Liver (tissue), 9 donors: ENCODE measurements around the gene TMEM204. TPM values are rescaled to one million over a fixed set of nuclear protein-coding genes. Genes with fewer than 3 reads are reported as not detected.

Experiments
- DNase-seq: peaks from one replicate; pipeline ENCODE4 v3.0.0-alpha.2; 2017; ENCODE audit warnings: low spot score
- H3K27ac ChIP-seq, 2 donors: one replicate each; pipeline ENCODE4 v1.7.0; 2013; ENCODE audit warnings: inconsistent platforms in 2 of 2, low read length in 2 of 2, control low read depth in 1 of 2, low read depth in 1 of 2, mild to moderate bottlenecking in 1 of 2
- H3K27me3 ChIP-seq, 4 donors: one replicate each; pipeline versions ENCODE4 v1.6.1 to v1.7.0; 2013; ENCODE audit warnings: low read length in 3 of 4, inconsistent platforms in 1 of 4, mild to moderate bottlenecking in 1 of 4, moderate library complexity in 1 of 4; ENCODE audit not compliant: control insufficient read depth in 4 of 4, insufficient read depth in 4 of 4
- H3K36me3 ChIP-seq, 4 donors: one replicate each; pipeline versions ENCODE4 v1.6.1 to v1.7.0; 2013; ENCODE audit warnings: low read length in 3 of 4, mild to moderate bottlenecking in 3 of 4, low read depth in 1 of 4, moderate library complexity in 1 of 4; ENCODE audit not compliant: control insufficient read depth in 4 of 4, insufficient read depth in 3 of 4
- H3K4me1 ChIP-seq, 4 donors: one replicate each; pipeline versions ENCODE4 v1.6.1 to v1.7.0; 2013; ENCODE audit warnings: low read length in 3 of 4, mild to moderate bottlenecking in 3 of 4, moderate library complexity in 1 of 4; ENCODE audit not compliant: control insufficient read depth in 4 of 4, insufficient read depth in 4 of 4
- H3K4me3 ChIP-seq, 3 donors: one replicate each; pipeline versions ENCODE4 v1.6.1 to v1.7.0; 2013; ENCODE audit warnings: low read length in 3 of 3, control low read depth in 1 of 3, low read depth in 1 of 3, mild to moderate bottlenecking in 1 of 3
- H3K9ac ChIP-seq, 2 donors: one replicate each; pipeline ENCODE4 v1.7.0; 2013; ENCODE audit warnings: low read length in 2 of 2, mild to moderate bottlenecking in 2 of 2, moderate library complexity in 2 of 2, control low read depth in 1 of 2, low read depth in 1 of 2
- H3K9me3 ChIP-seq, 4 donors: one replicate each; pipeline versions ENCODE4 v1.6.1 to v1.7.0; 2013; ENCODE audit warnings: low read length in 3 of 4; ENCODE audit not compliant: control insufficient read depth in 4 of 4
- EGR1 ChIP-seq, 2 donors: IDR thresholded peaks; 2 replicates each; pipeline ENCODE4 v1.6.1; 2016 to 2018; ENCODE audit warnings: antibody characterized with exemption in 2 of 2, low read depth in 2 of 2
- FOXA1 ChIP-seq: IDR thresholded peaks from 2 replicates; pipeline ENCODE4 v1.6.1; 2016; ENCODE audit warnings: antibody characterized with exemption
- FOXA2 ChIP-seq: IDR thresholded peaks from 2 replicates; pipeline ENCODE4 v1.6.1; 2016; ENCODE audit warnings: antibody characterized with exemption
- GABPA ChIP-seq, 2 donors: IDR thresholded peaks in 1 of 2; conservative IDR thresholded peaks in 1 of 2; 2 replicates each; pipeline ENCODE4 v1.6.1; 2016; ENCODE audit warnings: antibody characterized with exemption in 2 of 2, mild to moderate bottlenecking in 1 of 2, moderate library complexity in 1 of 2
- HNF4A ChIP-seq, 2 donors: conservative IDR thresholded peaks; 2 replicates each; pipeline ENCODE4 v1.6.1; 2016; ENCODE audit warnings: antibody characterized with exemption in 2 of 2, mild to moderate bottlenecking in 2 of 2
- HNF4G ChIP-seq: IDR thresholded peaks from 2 replicates; pipeline ENCODE4 v1.6.1; 2016; ENCODE audit warnings: antibody characterized with exemption
- JUND ChIP-seq, 2 donors: IDR thresholded peaks; 2 replicates each; pipeline ENCODE4 v1.6.1; 2016; ENCODE audit warnings: antibody characterized with exemption in 2 of 2
- NR2F2 ChIP-seq: IDR thresholded peaks from 2 replicates; pipeline ENCODE4 v1.6.1; 2016; ENCODE audit warnings: antibody characterized with exemption
- RAD21 ChIP-seq, 2 donors: IDR thresholded peaks; 2 replicates each; pipeline ENCODE4 v1.6.1; 2016; ENCODE audit warnings: antibody characterized with exemption in 2 of 2, mild to moderate bottlenecking in 2 of 2
- RXRA ChIP-seq, 2 donors: IDR thresholded peaks; 2 replicates each; pipeline ENCODE4 v1.6.1; 2017 to 2018; ENCODE audit warnings: antibody characterized with exemption in 2 of 2, mild to moderate bottlenecking in 1 of 2
- SP1 ChIP-seq: IDR thresholded peaks from 2 replicates; pipeline ENCODE4 v1.6.1; 2018; ENCODE audit warnings: antibody characterized with exemption, mild to moderate bottlenecking
- TAF1 ChIP-seq: conservative IDR thresholded peaks from 2 replicates; pipeline ENCODE4 v1.6.1; 2016; ENCODE audit warnings: antibody characterized with exemption, mild to moderate bottlenecking
- YY1 ChIP-seq: IDR thresholded peaks from 2 replicates; pipeline ENCODE4 v1.6.1; 2016; ENCODE audit warnings: antibody characterized with exemption, mild to moderate bottlenecking
- WGBS: extraction: QIAGEN DNeasy Blood & Tissue Kit; methylation state at CpG from one replicate; pipeline ENCODE4 v1.1.7; 2013; 5-methylcytosine and 5-hydroxymethylcytosine counted together
- polyA plus RNA-seq, 2 donors: library from polyadenylated mRNA; stranded (reverse) in 1 of 2; unstranded in 1 of 2; fragments of 200-250 nt in 1 of 2; fragments of >200 nt in 1 of 2; fragmentation: Nextera tagmentation in 1 of 2; extraction: Ambion mirVana in 1 of 2; gene quantifications; one replicate each; pipeline versions ENCODE4 v1.2.1 to v1.2.3, GENCODE V29; 2013 to 2015
- total RNA-seq, 2 donors: library from RNA; depleted of rRNA; stranded (reverse); fragments of >200 nt; gene quantifications; one replicate each; pipeline ENCODE4 v1.2.3, GENCODE V29; 2014
- TF ChIP-seq, protein P1 (sequence below): IDR thresholded peaks from 2 replicates; pipeline ENCODE4 v1.6.1; 2016; ENCODE audit warnings: antibody characterized with exemption
- TF ChIP-seq, protein P2 (sequence below): IDR thresholded peaks from 2 replicates; pipeline ENCODE4 v1.6.1; 2016; ENCODE audit warnings: antibody characterized with exemption
- TF ChIP-seq, protein P3 (sequence below): IDR thresholded peaks from 2 replicates; pipeline ENCODE4 v1.6.1; 2016; ENCODE audit warnings: antibody characterized with exemption, mild to moderate bottlenecking
- TF ChIP-seq, protein P4 (sequence below): IDR thresholded peaks from 2 replicates; pipeline ENCODE4 v1.6.1; 2016; ENCODE audit warnings: antibody characterized with exemption
- TF ChIP-seq, protein P5 (sequence below): fragments of 150-350 bp; IDR thresholded peaks from 2 replicates; pipeline ENCODE4 v1.5.1; 2017; ENCODE audit warnings: improper control_type of control experiment, low read depth, low read length; ENCODE audit not compliant: missing input control
- donor health status: healthy.
- donor health status: healthy.
- donor health status: healthy.
- donor health status: healthy.
- donor health status: healthy.

Gene TMEM204
- total and polyA plus RNA-seq, 4 donors: 3.5 to 14.4 (median 10.7) TPM

DNA sequence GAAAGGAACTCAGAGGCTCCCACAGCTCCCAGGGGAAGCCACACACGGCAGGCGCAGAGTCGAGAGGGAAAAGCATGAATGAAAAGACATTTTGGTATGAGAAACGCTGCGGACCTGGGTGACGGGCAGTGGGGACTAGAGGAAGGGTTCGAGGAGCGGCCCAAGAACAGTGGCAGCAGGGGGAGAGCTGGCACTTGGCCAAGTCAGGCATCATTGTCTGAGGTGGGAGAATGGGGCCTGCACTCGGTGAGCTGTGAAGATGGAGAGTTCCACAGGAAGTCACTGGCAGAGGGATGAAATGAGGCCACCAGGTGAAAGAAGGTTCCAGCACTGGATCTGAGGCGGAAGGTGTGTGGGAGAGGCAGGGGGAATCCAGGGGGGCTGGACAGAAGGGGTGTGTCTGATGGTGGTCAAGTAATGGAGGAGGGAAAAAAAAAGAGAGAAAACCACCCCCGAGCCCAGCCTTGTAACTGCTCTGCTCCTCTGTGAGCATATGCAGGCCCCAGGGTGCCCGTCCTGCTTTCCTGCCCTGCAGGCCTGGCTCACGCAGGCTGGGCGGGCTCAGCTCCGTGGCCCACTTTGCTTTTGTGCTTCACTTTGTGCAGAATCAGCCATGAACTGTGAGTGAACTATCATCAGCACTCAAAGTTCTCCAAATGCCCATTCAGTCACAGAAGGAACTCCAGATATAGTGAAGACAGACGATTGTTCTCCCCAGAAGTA is 31.8 kb downstream of the TMEM204 start:
- TF ChIP-seq TAF1 (no peak), JUND (IDR thresholded peaks at IDR 0.05) (no peak)
- TF ChIP-seq, protein P1, sequence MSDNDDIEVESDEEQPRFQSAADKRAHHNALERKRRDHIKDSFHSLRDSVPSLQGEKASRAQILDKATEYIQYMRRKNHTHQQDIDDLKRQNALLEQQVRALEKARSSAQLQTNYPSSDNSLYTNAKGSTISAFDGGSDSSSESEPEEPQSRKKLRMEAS: no peak
- WGBS: 95% methylated on average over 16 of the region's 16 CpGs
- Histone ChIP-seq H3K36me3 (peaks cover 0 to 11% (median 4%) of the 10 kb centered on the region in 4 donors), H3K27ac (no peak overlapping the region), H3K27me3 (no peaks in the 10 kb centered on the region), H3K9me3 (no peaks in the 10 kb centered on the region), H3K9ac (no peak overlapping the region), H3K4me3 (no peak overlapping the region), H3K4me1 (no peaks in the 10 kb centered on the region)
- no peak for DNase-seq

DNA sequence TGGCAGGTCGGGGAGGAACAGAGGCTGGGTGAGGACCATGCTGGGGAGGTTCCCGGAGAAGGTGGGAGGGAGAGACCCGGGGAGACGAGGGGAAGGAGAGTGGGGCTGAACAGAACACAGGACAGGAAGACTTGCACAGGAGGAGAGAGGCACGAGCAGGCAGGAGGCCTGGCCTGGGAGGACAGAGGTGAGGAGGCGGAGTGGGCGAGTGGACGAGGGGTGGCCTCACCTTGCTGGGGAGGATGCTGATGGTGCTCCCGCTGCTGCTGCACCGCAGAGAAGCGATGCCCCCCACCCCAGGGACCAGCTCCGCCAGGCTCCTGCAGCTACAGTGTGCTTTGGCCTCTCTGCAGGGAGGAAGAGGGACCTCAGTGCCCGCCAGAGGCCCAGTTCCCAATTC is 34.5 kb downstream of the TMEM204 start:
- no peak for DNase-seq
- TF ChIP-seq TAF1 (no peak), GABPA (IDR thresholded peaks at IDR 0.05 in 1 of 2, conservative IDR thresholded peaks at IDR 0.05 in 1 of 2) (no peak), RAD21 (IDR thresholded peaks at IDR 0.05) (no peak), FOXA2 (no peak), SP1 (no peak), HNF4G (no peak), RXRA (IDR thresholded peaks at IDR 0.05) (no peak), FOXA1 (no peak), HNF4A (conservative IDR thresholded peaks at IDR 0.05) (no peak), NR2F2 (no peak), EGR1 (IDR thresholded peaks at IDR 0.05; ENCODE audit: low read depth in 2 of 2) (no peak), YY1 (no peak), JUND (IDR thresholded peaks at IDR 0.05) (no peak)
- TF ChIP-seq, protein P2, sequence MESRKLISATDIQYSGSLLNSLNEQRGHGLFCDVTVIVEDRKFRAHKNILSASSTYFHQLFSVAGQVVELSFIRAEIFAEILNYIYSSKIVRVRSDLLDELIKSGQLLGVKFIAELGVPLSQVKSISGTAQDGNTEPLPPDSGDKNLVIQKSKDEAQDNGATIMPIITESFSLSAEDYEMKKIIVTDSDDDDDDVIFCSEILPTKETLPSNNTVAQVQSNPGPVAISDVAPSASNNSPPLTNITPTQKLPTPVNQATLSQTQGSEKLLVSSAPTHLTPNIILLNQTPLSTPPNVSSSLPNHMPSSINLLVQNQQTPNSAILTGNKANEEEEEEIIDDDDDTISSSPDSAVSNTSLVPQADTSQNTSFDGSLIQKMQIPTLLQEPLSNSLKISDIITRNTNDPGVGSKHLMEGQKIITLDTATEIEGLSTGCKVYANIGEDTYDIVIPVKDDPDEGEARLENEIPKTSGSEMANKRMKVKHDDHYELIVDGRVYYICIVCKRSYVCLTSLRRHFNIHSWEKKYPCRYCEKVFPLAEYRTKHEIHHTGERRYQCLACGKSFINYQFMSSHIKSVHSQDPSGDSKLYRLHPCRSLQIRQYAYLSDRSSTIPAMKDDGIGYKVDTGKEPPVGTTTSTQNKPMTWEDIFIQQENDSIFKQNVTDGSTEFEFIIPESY: no peak
- TF ChIP-seq, protein P3, sequence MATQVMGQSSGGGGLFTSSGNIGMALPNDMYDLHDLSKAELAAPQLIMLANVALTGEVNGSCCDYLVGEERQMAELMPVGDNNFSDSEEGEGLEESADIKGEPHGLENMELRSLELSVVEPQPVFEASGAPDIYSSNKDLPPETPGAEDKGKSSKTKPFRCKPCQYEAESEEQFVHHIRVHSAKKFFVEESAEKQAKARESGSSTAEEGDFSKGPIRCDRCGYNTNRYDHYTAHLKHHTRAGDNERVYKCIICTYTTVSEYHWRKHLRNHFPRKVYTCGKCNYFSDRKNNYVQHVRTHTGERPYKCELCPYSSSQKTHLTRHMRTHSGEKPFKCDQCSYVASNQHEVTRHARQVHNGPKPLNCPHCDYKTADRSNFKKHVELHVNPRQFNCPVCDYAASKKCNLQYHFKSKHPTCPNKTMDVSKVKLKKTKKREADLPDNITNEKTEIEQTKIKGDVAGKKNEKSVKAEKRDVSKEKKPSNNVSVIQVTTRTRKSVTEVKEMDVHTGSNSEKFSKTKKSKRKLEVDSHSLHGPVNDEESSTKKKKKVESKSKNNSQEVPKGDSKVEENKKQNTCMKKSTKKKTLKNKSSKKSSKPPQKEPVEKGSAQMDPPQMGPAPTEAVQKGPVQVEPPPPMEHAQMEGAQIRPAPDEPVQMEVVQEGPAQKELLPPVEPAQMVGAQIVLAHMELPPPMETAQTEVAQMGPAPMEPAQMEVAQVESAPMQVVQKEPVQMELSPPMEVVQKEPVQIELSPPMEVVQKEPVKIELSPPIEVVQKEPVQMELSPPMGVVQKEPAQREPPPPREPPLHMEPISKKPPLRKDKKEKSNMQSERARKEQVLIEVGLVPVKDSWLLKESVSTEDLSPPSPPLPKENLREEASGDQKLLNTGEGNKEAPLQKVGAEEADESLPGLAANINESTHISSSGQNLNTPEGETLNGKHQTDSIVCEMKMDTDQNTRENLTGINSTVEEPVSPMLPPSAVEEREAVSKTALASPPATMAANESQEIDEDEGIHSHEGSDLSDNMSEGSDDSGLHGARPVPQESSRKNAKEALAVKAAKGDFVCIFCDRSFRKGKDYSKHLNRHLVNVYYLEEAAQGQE: no peak
- TF ChIP-seq, protein P4, sequence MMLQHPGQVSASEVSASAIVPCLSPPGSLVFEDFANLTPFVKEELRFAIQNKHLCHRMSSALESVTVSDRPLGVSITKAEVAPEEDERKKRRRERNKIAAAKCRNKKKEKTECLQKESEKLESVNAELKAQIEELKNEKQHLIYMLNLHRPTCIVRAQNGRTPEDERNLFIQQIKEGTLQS: no peak
- TF ChIP-seq, protein P5, sequence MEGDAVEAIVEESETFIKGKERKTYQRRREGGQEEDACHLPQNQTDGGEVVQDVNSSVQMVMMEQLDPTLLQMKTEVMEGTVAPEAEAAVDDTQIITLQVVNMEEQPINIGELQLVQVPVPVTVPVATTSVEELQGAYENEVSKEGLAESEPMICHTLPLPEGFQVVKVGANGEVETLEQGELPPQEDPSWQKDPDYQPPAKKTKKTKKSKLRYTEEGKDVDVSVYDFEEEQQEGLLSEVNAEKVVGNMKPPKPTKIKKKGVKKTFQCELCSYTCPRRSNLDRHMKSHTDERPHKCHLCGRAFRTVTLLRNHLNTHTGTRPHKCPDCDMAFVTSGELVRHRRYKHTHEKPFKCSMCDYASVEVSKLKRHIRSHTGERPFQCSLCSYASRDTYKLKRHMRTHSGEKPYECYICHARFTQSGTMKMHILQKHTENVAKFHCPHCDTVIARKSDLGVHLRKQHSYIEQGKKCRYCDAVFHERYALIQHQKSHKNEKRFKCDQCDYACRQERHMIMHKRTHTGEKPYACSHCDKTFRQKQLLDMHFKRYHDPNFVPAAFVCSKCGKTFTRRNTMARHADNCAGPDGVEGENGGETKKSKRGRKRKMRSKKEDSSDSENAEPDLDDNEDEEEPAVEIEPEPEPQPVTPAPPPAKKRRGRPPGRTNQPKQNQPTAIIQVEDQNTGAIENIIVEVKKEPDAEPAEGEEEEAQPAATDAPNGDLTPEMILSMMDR: no peak
- TF ChIP-seq, protein P1: no peak
- Histone ChIP-seq H3K27me3 (no peaks in the 10 kb centered on the region), H3K4me1 (no peaks in the 10 kb centered on the region), H3K27ac (no peak overlapping the region), H3K4me3 (no peak overlapping the region), H3K9me3 (no peaks in the 10 kb centered on the region), H3K9ac (no peak overlapping the region), H3K36me3 (no peaks in the 10 kb centered on the region)
- 95% methylated on average over 13 of the region's 13 CpGs for WGBS
